Right atrium auricular region (tissue), 2 donors: ENCODE results near the gene GINS2. TPM values are rescaled to one million over a fixed set of nuclear protein-coding genes. Genes with fewer than 3 reads are reported as not detected.

Source experiments
- DNase-seq: peaks from one replicate; pipeline ENCODE4 v3.0.0-alpha.2; 2019; ENCODE audit warnings: low spot score
- H3K27ac ChIP-seq, 2 donors: fragments of 200-600 bp; sonication (generic); 1 replicate in 1 of 2; 2 replicates in 1 of 2; pipeline ENCODE4 v1.5.1; 2016 to 2019
- H3K27me3 ChIP-seq, 2 donors: fragments of 200-600 bp; sonication (generic); one replicate each; pipeline versions ENCODE4 v1.5.1 to v1.6.0; 2017 to 2019
- H3K36me3 ChIP-seq: fragments of 200-600 bp; sonication (generic); one replicate; pipeline ENCODE4 v1.5.1; 2016
- H3K4me1 ChIP-seq, 2 donors: fragments of 200-600 bp; sonication (generic); one replicate each; pipeline versions ENCODE4 v1.5.1 to v1.6.0; 2017 to 2019
- H3K4me3 ChIP-seq, 2 donors: fragments of 200-600 bp; sonication (generic); 1 replicate in 1 of 2; 2 replicates in 1 of 2; pipeline ENCODE4 v1.5.1; 2017 to 2019; ENCODE audit warnings: mild to moderate bottlenecking in 1 of 2, moderate library complexity in 1 of 2
- H3K9me3 ChIP-seq, 2 donors: fragments of 200-600 bp; sonication (generic); one replicate each; pipeline ENCODE4 v1.5.1; 2019
- total RNA-seq, 2 donors: library from RNA; depleted of rRNA; stranded (reverse); fragments of >200 nt; gene quantifications; one replicate each; pipeline ENCODE4 v1.1.0, GENCODE V29; 2016
- TF ChIP-seq, protein P1 (sequence below), 2 donors: fragments of 200-600 bp; sonication (generic); IDR thresholded peaks; one replicate each; pipeline ENCODE4 v1.5.1; 2019; ENCODE audit warnings: antibody characterized with exemption in 2 of 2

Gene GINS2
- total RNA-seq, 2 donors from 2014 or later: 0.15 TPM; not detected in 1

DNA sequence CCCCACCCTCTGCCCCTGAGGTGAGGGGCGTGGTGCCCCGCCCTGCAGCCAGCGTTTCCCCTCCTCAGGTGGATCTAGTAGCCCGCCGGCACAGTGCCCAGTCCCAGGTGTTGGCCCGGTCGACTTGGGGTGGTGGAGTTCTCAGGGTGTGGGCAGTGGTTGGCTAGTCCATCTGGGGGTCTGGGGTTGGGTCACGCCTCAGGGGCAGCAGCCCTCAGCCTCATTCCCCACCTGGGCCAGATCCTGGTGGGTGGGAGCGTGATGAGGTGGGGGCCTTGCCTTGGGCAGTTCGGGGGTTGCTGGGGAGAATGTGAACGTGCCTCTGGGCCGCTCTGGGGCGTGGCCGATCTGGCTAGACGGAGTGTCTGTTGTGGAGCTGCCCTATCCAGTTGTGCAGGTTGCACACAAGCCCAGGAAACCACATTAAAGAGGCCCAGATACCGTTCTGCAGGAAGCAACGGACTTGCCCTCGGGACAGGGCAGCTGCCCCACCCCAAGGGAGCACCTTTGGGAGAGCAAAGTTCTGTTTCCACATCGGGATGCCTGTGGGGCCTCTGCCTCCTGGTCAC lies 43.6 kb downstream of the GINS2 start:
- Histone ChIP-seq H3K27me3 (no peaks in the 10 kb centered on the region), H3K27ac (no peak overlapping the region), H3K4me1 (peaks cover 0 to 38% of the 10 kb centered on the region in 2 donors), H3K9me3 (no peaks in the 10 kb centered on the region), H3K4me3 (no peak overlapping the region), H3K36me3 (peaks cover 15% of the 10 kb centered on the region)
- no peak for DNase-seq
- TF ChIP-seq, protein P1, sequence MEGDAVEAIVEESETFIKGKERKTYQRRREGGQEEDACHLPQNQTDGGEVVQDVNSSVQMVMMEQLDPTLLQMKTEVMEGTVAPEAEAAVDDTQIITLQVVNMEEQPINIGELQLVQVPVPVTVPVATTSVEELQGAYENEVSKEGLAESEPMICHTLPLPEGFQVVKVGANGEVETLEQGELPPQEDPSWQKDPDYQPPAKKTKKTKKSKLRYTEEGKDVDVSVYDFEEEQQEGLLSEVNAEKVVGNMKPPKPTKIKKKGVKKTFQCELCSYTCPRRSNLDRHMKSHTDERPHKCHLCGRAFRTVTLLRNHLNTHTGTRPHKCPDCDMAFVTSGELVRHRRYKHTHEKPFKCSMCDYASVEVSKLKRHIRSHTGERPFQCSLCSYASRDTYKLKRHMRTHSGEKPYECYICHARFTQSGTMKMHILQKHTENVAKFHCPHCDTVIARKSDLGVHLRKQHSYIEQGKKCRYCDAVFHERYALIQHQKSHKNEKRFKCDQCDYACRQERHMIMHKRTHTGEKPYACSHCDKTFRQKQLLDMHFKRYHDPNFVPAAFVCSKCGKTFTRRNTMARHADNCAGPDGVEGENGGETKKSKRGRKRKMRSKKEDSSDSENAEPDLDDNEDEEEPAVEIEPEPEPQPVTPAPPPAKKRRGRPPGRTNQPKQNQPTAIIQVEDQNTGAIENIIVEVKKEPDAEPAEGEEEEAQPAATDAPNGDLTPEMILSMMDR (IDR thresholded peaks at IDR 0.05): no peak

DNA sequence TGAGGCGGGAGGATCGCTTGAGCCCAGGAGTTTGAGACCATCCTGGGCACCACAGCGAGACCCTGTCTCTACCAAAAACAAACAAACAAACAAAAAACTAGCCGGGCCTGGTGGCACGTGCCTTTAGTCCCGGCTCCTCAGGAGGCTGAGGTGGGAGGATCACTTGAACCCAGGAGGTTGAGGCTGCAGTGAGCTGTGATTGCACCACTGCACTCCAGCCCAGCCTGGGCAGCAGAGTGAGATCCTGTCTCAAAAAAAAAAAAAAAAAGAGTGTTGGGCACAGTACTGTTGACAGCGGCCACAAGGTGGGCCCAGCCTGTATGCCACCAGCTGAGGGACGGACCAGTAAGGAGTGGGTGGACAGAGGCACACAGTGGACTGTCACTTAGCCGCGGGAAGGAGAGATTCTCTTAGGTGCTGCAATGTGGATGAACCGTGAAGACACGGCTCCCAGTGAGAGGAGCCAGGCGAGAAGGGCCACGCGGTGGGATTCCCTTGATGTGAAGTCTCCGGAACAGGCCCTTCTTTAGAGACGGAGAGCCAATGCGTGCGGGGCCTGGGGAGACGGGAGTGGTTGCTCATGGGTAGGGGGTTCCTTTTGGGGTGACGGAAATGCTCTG lies 44.6 kb downstream of the GINS2 start:
- no peaks in the 10 kb centered on the region for H3K9me3 ChIP-seq
- H3K27me3 ChIP-seq: no peaks in the 10 kb centered on the region
- no peak for DNase-seq
- H3K27ac ChIP-seq: no peak overlapping the region
- H3K36me3 ChIP-seq: peaks cover 11% of the 10 kb centered on the region
- H3K4me1 ChIP-seq: peaks cover 0 to 45% of the 10 kb centered on the region in 2 donors
- TF ChIP-seq, protein P1 (IDR thresholded peaks at IDR 0.05): no peak
- no peak overlapping the region for H3K4me3 ChIP-seq

DNA sequence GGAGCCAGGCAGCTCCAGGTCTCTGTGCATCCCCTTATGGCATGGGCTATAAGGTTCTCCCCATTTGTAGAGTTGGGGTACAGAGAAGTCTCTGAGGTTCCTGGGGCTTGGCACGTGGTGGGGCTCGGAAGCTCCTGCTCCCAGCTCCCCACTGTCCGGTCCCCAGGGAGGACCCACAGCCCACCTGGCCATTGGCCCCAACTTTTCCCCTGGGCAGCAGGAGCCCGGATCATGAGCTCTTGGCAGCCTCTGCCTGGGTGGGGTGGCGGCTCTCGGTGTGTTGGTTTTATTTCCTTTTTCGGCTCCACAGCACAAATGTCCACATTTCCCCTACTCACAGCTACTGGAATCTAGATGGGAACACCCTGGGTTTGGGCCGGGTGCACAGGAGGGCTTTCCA lies 45.1 kb downstream of the GINS2 start:
- Histone ChIP-seq H3K4me3 (no peak overlapping the region), H3K36me3 (peaks cover 7% of the 10 kb centered on the region), H3K27me3 (no peaks in the 10 kb centered on the region), H3K4me1 (peaks cover 0 to 51% of the 10 kb centered on the region in 2 donors), H3K27ac (no peak overlapping the region), H3K9me3 (no peaks in the 10 kb centered on the region)
- TF ChIP-seq, protein P1 (IDR thresholded peaks at IDR 0.05): no peak
- no peak for DNase-seq

DNA sequence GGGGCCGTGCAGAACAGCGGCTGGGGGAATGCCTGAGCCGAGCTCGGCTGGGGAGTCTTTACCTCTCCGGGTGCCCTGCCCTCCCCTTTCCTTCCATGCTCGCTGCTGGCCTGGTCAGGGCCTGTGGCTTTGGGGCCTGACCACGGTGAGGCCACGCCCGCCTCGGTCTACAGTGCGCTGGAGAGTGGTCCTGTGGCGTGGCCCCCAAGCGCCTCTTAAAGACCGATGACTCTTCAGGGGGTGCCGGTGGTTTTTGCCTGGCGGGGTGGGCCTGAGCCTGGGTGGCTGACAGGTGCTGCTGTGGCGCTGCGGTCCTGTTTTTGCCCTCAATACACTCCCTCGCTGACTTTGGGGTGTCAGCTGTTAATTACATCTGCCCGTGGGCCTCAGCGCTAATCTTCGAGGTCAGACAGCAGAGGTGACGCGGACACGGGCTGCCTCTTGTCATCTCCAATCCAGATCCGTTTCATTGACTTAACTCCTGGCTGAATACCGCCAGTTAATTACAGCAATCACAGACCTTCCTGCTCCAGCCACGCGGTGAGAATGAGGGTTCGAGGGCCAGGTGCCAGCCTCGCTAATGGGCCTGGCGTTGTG lies 45.9 kb downstream of the GINS2 start:
- no peak for DNase-seq
- no peak overlapping the region for H3K4me3 ChIP-seq
- H3K9me3 ChIP-seq: no peaks in the 10 kb centered on the region
- H3K4me1 ChIP-seq: peaks cover 0 to 57% of the 10 kb centered on the region in 2 donors
- H3K36me3 ChIP-seq: peaks cover 5% of the 10 kb centered on the region
- TF ChIP-seq, protein P1 (IDR thresholded peaks at IDR 0.05): no peak
- no peaks in the 10 kb centered on the region for H3K27me3 ChIP-seq
- peak overlapping the region in 1 of 2 donors; percentile 18 for H3K27ac ChIP-seq

DNA sequence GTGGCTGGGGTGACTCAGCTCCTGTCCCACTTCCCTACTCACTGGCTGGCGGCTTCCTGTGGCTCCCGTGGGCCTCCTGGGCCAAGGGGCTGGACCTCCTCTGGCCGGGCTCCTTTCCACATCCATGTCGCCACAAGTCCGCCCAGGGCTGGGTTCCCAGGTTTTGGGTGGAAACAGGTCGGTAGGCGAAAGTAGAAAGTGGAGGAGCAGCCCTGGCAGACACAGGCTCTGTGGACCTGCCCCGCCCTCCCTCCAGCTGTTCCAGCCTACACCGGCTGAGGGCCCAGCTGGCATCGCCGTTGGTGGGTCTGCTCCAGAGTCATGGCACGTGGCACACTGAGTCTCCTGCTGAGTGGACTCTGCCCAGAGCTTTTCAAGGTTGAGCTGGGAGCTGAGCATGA lies 47.0 kb downstream of the GINS2 start:
- TF ChIP-seq, protein P1 (IDR thresholded peaks at IDR 0.05): no peak
- H3K9me3 ChIP-seq: no peaks in the 10 kb centered on the region
- H3K4me3 ChIP-seq: no peak overlapping the region
- peak; percentile 70 for DNase-seq
- H3K4me1 ChIP-seq: peaks cover 0 to 65% of the 10 kb centered on the region in 2 donors
- peak overlapping the region in 1 of 2 donors; percentile 18 for H3K27ac ChIP-seq
- peaks cover 5% of the 10 kb centered on the region for H3K36me3 ChIP-seq
- no peaks in the 10 kb centered on the region for H3K27me3 ChIP-seq
